PC-3 (cell line): ENCODE results near the gene NFATC2.

Experiments used
- CTCF ChIP-seq: fragments of 300-600 bp; sonication (generic); conservative IDR thresholded peaks from 2 replicates; pipeline ENCODE4 v1.5.1; 2017; ENCODE audit warnings: antibody characterized with exemption, low read depth, mild to moderate bottlenecking, low read length
- EZH2 ChIP-seq: fragments of 300-600 bp; sonication (generic); IDR thresholded peaks from one replicate; pipeline ENCODE4 v1.6.1; 2017; ENCODE audit warnings: antibody characterized with exemption, mild to moderate bottlenecking, low read length; ENCODE audit not compliant: unreplicated experiment
- EZH2phosphoT487 ChIP-seq: fragments of 300-600 bp; sonication (generic); IDR thresholded peaks from 2 replicates; pipeline ENCODE4 v1.6.1; 2018; ENCODE audit warnings: mild to moderate bottlenecking, antibody characterized with exemption, low read length, borderline replicate concordance

- TF ChIP-seq EZH2 (no peak), CTCF (no peak), EZH2phosphoT487 (no peak)
Observed at GRCh38 chr20:51487565-51488268, 54.8 kb downstream of the NFATC2 start.
